ENCODE measurements around the gene ZNF474.
A peak's percentile ranks its signal among the peaks of the same experiment; 100 is the strongest.

The ZNF474 gene

DNA sequence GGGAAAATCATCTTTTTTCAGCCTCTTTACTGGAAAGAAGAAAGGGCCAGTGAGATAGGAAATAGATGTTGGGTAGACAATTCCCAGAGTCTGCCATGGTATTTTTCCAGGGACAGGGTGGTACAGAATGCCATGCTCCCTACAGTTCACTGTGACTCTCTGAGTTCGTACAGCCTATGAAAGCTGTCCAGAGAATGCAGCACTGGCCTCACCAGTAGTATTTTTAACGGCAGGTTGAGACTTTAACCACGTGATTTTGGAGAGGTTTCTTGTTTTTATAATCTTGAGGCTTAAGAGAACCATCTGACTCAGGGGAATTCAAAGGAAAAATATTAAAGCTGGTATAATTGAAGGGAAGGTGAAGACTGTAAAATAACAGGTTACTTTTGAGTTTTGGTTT lies 10.1 kb upstream of the ZNF474 start:
- DNase-seq, result no peak

DNA sequence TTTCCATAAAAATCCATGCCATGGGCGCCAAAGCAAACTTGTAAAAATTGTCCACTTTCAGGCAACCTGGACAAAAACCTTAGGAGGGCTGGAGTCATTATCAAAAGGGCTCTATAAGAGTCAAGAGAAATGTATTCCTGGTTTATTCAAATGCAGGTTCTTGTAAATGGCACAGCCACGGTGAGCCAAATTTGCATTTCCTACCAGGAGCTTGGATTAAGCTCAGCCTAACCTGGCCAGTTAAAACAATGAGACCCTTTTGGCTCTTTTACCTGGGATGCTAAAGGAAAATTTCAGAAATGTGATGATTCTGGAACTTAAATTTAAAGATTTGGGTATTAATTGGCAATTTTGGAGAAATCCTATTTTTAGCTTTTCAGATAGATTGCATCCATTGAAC lies 8.9 kb upstream of the ZNF474 start:
- no peak for DNase-seq

- DNase-seq, result no peak
These were observed 8.4 kb upstream of the ZNF474 start for GRCh38 chr5:122120957-122121356.

DNA sequence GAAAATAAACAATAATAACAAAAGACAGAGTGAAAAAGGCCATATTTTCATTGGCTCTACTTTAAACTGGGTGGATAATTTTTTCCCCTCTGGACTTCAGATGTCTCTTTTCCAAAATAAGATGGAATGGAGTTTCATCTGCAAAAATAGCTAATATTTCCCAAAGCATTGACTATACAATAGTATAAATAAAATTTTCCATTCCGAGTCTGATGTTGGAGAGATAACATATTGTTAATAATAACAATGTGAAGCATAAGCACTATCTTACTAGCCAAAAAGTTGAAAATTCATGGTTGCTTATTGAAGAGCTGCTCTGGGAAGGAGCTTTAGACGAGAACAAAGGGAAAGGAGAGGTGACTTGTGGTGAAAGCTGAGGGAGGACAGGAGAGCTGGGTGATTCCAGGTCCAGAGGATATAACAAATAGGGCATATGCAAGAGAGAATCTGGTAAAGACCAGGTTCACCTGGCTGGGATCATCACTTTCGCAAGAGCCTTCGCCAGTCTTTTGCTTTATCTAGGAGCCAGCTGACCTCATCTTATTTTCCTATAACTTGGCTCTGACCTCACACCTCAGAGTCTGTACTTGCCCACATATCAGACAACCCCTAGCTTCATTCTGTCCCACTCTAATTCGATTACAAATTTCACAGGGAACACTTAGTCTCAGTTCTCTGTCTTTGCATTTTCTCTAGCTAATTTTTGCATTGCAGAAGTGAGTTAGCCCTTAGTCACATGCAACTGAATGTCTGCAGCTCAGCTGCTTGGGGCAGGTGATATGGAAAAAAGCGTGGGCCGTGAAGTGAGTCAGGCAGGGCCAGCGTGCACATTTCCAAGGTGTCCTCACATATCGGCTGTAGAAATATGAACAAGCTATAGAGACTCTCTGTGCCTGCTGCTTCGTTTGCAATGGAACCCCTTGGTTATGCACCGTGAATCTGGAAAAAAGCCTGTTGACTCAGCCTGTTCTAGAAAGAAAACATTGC lies 7.6 kb upstream of the ZNF474 start:
- no peak for DNase-seq

DNA sequence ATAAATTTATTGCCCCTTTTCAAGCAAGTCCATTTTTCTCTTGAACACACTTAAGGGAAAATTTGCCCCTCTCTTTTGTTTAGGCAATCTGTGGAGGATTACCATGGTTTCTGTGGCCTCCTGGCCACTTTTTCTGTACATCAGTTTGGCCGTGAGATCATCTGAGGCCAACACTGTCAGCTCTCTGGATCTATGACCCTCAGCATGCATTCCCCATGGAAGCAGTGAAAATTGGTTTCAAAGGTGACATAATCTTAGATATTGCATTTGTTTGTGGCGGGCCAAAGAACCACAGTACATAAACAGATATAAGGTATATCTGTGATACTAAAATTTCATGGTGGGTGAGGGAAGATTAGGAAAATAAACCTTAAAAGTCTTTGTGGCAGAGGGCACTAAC lies 4.6 kb upstream of the ZNF474 start:
- DNase-seq, result no peak

- DNase-seq, result no peak
These were observed 3.1 kb upstream of the ZNF474 start for GRCh38 chr5:122126177-122126755.

DNA sequence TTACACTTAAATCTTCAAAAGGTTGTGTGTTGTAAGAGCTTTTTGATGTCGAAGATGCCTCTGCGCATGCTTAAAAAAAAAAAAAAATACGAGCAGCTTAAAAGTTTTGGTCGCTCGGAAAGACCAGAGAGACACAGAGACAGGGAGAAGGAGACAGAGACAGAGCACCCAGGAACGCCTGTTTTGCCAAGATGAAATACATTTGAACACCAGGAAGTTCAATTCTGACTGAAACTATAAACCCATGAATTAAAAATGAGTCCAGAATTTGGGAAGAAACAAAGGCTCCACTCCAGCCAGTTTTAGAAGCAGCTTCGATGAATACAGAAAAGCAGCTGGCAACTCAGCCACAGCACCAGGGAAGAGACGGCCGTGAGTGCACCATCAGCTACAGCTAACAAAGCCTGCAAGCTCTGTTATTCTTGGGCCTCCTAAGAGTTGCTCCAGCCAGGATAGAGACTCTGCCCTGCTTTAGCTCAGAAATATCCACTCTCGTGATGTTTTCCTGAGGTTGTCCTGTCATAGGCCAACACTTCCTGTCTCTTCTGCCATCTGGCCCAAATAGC lies 2.5 kb upstream of the ZNF474 start:
- no peak for DNase-seq

- no peak for DNase-seq
These were observed 806 bp downstream of the ZNF474 start for GRCh38 chr5:122130152-122130551.

GRCh38 chr5:122137702-122138101 lies 8.4 kb downstream of the ZNF474 start:
- DNase-seq, result no peak

DNA sequence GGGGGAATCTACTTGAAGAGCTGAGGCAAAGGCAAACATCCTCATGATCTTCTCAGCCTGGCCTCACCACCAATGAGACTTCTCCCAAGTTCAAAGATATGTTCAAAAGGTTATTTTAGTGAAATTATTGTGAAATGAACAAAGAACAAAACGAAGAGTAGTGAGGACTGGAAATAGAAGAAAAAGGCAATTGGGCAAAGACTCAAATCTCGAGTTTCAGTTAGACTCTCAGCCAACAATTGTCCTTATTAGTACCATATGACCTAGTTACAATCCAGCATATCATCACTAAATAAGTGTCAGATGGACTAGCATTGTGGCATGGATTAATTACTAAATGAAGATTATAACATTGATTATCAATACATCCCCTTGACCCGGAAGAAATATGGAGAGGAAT lies 9.0 kb downstream of the ZNF474 start:
- no peak for DNase-seq

- DNase-seq, result no peak
These were observed 11.6 kb downstream of the ZNF474 start for GRCh38 chr5:122140900-122141299.

- DNase-seq, result no peak
These were observed 12.4 kb downstream of the ZNF474 start for GRCh38 chr5:122141751-122142150.

DNA sequence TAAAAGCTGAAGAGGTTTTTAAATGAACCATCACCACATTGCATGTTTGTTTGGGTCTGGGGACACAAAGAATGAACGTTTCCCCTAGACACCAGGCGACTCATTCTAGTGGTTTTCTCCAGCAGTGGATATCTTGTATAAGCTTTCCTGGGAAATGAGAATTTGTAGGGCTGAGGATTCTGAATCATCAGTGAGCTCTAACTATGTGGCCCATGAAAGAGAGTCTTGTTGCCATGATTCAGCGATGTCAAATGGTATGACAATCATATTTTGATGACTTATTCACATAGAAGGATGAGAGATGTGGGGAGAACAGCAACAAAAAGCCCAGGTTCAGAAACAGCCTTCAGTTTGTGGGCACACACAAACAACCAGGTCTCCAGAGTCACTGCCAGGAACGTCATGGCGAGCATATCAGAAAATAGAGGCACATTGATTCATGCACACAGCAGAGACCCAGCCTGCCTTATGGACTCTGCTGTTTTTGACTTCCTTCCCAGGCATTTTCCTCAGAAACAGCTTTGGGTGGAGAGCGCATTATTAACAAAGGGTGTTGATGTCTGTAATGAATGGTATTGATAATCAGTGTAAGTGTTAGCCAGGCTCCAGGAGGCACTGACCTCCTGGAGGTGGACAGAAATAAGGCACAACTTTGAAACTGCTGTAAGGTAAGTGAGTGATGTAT lies 13.3 kb downstream of the ZNF474 start:
- no peak for DNase-seq

GRCh38 chr5:122144236-122144635 lies 14.9 kb downstream of the ZNF474 start:
- no peak for DNase-seq

GRCh38 chr5:122145906-122146305 lies 16.6 kb downstream of the ZNF474 start:
- no peak for DNase-seq

- DNase-seq, result peak; percentile 23
These were observed 20.2 kb downstream of the ZNF474 start for GRCh38 chr5:122149321-122150090.

- no peak for DNase-seq
These were observed 20.9 kb downstream of the ZNF474 start for GRCh38 chr5:122150215-122150614.

GRCh38 chr5:122151640-122152039 lies 22.3 kb downstream of the ZNF474 start:
- no peak for DNase-seq

GRCh38 chr5:122152266-122152900 lies 23.0 kb downstream of the ZNF474 start:
- DNase-seq, result no peak

- DNase-seq, result no peak
These were observed 23.9 kb downstream of the ZNF474 start for GRCh38 chr5:122153230-122153629.

- no peak for DNase-seq
These were observed 24.4 kb downstream of the ZNF474 start for GRCh38 chr5:122153774-122154173.

DNA sequence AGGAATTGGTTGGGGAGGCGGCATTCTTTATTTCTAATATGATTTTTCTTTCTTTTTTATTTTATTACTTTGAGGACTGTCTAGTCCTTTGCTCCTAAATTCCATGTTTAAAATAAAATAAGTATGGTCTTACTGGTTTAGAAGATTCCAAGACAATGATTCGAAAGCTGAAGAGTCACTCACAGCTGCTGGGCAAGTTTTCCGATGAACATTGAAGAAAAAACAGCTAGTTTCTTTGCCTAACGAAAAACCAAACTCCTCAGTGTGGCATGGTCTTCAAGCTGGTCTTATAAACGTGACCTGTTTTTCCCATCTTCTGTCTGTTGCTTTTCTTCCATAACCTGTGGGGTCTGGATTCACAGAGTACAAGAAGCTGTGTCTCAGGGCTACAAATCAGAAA lies 25.1 kb downstream of the ZNF474 start:
- DNase-seq, result no peak
